IPS DF 6.9 (cell line): ENCODE measurements around the gene TSPAN10.
"Not testable (repeated sequence)": the region's sequence is repeated elsewhere in the genome, so short reads cannot be mapped to it uniquely, and the experiment has no call there.

Source experiments
- DNase-seq: peaks from one replicate; pipeline ENCODE4 v3.0.0-alpha.2; 2013; ENCODE audit warnings: low read depth, low spot score
- H3K27ac ChIP-seq: one replicate; pipeline ENCODE4 v1.5.1; 2013; ENCODE audit warnings: low read length, control low read depth
- H3K27me3 ChIP-seq: 2 replicates; pipeline ENCODE4 v1.6.1; 2013; ENCODE audit warnings: mild to moderate bottlenecking, low read length; ENCODE audit not compliant: control insufficient read depth, insufficient read depth
- H3K36me3 ChIP-seq: 2 replicates; pipeline ENCODE4 v1.6.1; 2013; ENCODE audit warnings: low read length; ENCODE audit not compliant: control insufficient read depth, insufficient read depth
- H3K4me1 ChIP-seq: 2 replicates; pipeline ENCODE4 v1.6.1; 2013; ENCODE audit warnings: low read length; ENCODE audit not compliant: control insufficient read depth, insufficient read depth
- H3K4me3 ChIP-seq: 2 replicates; pipeline ENCODE4 v1.5.1; 2013; ENCODE audit warnings: mild to moderate bottlenecking, low read length
- H3K9me3 ChIP-seq: 2 replicates; pipeline ENCODE4 v1.6.1; 2013; ENCODE audit warnings: low read length, inconsistent platforms; ENCODE audit not compliant: control insufficient read depth, insufficient read depth
- WGBS: extraction: QIAGEN DNeasy Blood & Tissue Kit; methylation state at CpG from one replicate; pipeline ENCODE4 v1.1.7; 2013; ENCODE audit warnings: mixed read lengths, missing lambda C conversion rate; ENCODE audit not compliant: insufficient read length, insufficient coverage; 5-methylcytosine and 5-hydroxymethylcytosine counted together

Gene TSPAN10

GRCh38 chr17:81608082-81608481, 28.9 kb upstream of the TSPAN10 start:
- Histone ChIP-seq H3K27ac (no peak overlapping the region), H3K27me3 (no peaks in the 10 kb centered on the region), H3K36me3 (peaks cover 32% of the 10 kb centered on the region), H3K4me1 (no peaks in the 10 kb centered on the region), H3K9me3 (no peaks in the 10 kb centered on the region), H3K4me3 (no peak overlapping the region)
- no CpG with 5 or more reads among the region's 4 CpGs for WGBS
- no peak for DNase-seq

DNA sequence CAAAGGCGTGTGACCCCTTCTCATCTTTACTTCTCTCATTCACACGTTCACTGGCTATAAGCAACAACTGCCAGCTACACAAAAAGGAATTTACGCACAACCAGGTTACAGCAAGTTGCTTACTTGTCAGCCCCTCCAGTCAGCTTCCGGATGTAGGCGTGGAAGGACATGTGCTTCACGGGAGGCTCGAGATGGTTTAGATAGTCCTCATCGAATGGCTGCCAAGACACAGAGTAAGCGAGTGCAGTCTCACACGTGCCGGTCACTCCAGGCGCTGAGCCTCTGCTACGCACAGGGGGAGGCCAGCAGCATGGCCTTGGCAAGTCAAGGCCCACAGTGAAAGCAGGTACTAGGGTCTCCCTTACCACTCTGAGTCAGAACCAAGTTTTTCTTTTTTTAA, 28.4 kb upstream of the TSPAN10 start:
- H3K27me3 ChIP-seq = no peaks in the 10 kb centered on the region
- H3K9me3 ChIP-seq = no peaks in the 10 kb centered on the region
- no CpG with 5 or more reads among the region's 13 CpGs for WGBS
- peaks cover 32% of the 10 kb centered on the region for H3K36me3 ChIP-seq
- no peaks in the 10 kb centered on the region for H3K4me1 ChIP-seq
- DNase-seq = no peak
- H3K4me3 ChIP-seq = no peak overlapping the region
- no peak overlapping the region for H3K27ac ChIP-seq

DNA sequence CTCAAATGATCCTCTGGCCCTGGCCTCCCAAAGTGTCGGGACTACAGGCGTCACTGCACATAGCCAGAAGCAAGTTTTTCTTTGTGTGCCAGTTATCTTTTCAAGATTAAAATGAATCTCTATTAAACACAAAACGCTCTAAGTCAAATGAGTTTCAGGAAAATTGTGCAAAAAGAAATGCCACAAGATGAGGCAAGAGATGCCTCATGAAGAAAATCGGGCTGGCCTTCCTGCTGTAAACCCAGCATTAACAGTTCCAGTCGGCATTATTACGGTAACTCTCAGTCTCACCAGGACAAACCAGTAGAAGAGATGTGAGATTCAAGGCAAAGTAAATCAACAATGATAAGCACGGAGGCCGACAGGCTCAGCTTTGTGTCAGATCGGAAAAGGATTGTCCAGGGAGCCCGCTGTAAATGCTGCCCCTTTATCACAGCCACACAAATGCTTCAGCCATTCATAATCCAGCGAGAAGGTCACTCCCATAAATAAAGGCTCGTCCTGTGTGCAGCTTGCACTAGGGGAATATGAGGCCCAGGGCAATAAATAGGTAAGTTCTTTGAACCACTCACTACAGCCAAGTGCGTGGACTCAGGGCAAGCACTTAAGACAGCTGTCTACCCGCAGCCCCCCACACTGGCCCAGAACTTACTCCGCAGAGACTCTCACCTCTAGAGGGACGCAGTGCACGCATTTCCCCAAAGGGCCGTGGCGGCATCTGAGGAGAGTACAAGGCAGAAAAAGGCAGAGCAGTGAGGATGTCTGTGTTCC, 27.3 kb upstream of the TSPAN10 start:
- no peak for DNase-seq
- no peaks in the 10 kb centered on the region; the same call in 1 of the 2 replicates for H3K4me1 ChIP-seq
- no peaks in the 10 kb centered on the region for H3K27me3 ChIP-seq
- H3K4me3 ChIP-seq = no peak overlapping the region
- no CpG with 5 or more reads among the region's 19 CpGs for WGBS
- peaks cover 25% of the 10 kb centered on the region for H3K36me3 ChIP-seq
- H3K27ac ChIP-seq = no peak overlapping the region
- H3K9me3 ChIP-seq = no peaks in the 10 kb centered on the region

- Histone ChIP-seq H3K27ac (no peak overlapping the region), H3K9me3 (no peaks in the 10 kb centered on the region), H3K4me3 (no peak overlapping the region), H3K36me3 (peaks cover 19% of the 10 kb centered on the region), H3K4me1 (no peaks in the 10 kb centered on the region; the same call in 1 of the 2 replicates), H3K27me3 (no peaks in the 10 kb centered on the region)
- DNase-seq = no peak
- WGBS = no CpG with 5 or more reads among the region's 16 CpGs
Measured at GRCh38 chr17:81612172-81612970, 24.6 kb upstream of the TSPAN10 start.

GRCh38 chr17:81615401-81615930, 21.5 kb upstream of the TSPAN10 start:
- WGBS = no CpG with 5 or more reads among the region's 4 CpGs
- no peaks in the 10 kb centered on the region; the same call in 1 of the 2 replicates for H3K4me1 ChIP-seq
- no peaks in the 10 kb centered on the region for H3K9me3 ChIP-seq
- no peak overlapping the region for H3K27ac ChIP-seq
- no peak overlapping the region for H3K4me3 ChIP-seq
- H3K36me3 ChIP-seq = peaks cover 12% of the 10 kb centered on the region
- no peak for DNase-seq
- no peaks in the 10 kb centered on the region for H3K27me3 ChIP-seq

DNA sequence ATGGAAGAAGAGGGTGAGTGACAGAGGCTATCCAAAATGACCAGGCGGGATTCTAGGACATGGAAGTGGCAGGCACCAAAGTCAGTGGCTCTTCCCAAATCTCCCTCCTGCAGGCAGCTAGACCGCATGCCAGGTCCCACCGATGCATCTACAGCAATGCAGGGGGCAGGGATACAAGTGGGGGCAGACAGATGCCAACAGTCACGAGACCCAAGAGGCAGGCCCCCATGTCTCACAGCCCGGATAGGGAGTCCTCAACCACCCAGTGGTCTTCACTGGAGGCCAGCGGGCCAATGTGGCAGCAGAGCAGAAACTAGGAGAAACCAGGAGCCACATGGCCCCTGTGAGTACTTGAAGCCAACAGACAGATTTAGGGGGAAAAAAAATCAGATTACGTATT, 20.1 kb upstream of the TSPAN10 start:
- peaks cover 23% of the 10 kb centered on the region for H3K36me3 ChIP-seq
- H3K27me3 ChIP-seq = no peaks in the 10 kb centered on the region
- no peak for DNase-seq
- H3K4me1 ChIP-seq = no peaks in the 10 kb centered on the region; the same call in 1 of the 2 replicates
- WGBS = no CpG with 5 or more reads among the region's 7 CpGs
- no peak overlapping the region for H3K4me3 ChIP-seq
- H3K9me3 ChIP-seq = no peaks in the 10 kb centered on the region
- no peak overlapping the region for H3K27ac ChIP-seq

DNA sequence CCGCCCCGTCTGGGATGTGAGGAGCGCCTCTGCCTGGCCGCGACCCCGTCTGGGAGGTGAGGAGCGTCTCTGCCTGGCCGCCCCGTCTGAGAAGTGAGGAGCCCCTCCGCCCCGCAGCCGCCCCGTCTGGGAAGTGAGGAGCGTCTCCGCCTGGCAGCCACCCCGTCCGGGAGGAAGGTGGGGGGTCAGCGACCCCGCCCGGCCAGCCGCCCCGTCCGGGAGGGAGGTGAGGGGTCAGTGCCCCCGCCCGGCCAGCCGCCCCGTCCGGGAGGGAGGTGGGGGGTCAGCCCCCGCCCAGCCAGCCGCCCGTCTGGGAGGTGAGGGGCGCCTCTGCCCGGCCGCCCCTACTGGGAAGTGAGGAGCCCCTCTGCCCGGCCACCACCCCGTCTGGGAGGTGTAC, 18.7 kb upstream of the TSPAN10 start:
- not testable (repeated sequence) for DNase-seq, H3K4me1 ChIP-seq, H3K9me3 ChIP-seq, H3K4me3 ChIP-seq, H3K27ac ChIP-seq, H3K27me3 ChIP-seq
- no CpG with 5 or more reads among the region's 36 CpGs for WGBS
- H3K36me3 ChIP-seq = peaks cover 22% of the 10 kb centered on the region

GRCh38 chr17:81621494-81622130, 15.4 kb upstream of the TSPAN10 start:
- WGBS = no CpG with 5 or more reads among the region's 11 CpGs
- no peak for DNase-seq
- peaks cover 31% of the 10 kb centered on the region for H3K36me3 ChIP-seq
- no peak overlapping the region for H3K27ac ChIP-seq
- H3K4me3 ChIP-seq = no peak overlapping the region
- H3K4me1 ChIP-seq = no peaks in the 10 kb centered on the region
- H3K9me3 ChIP-seq = no peaks in the 10 kb centered on the region
- no peaks in the 10 kb centered on the region for H3K27me3 ChIP-seq

GRCh38 chr17:81630274-81630673, 6.7 kb upstream of the TSPAN10 start:
- DNase-seq = no peak
- no peaks in the 10 kb centered on the region for H3K4me1 ChIP-seq
- peaks cover 15% of the 10 kb centered on the region; the same call in 1 of the 2 replicates for H3K36me3 ChIP-seq
- H3K9me3 ChIP-seq = no peaks in the 10 kb centered on the region
- H3K27ac ChIP-seq = no peak overlapping the region
- H3K4me3 ChIP-seq = no peak overlapping the region
- no CpG with 5 or more reads among the region's 8 CpGs for WGBS
- no peaks in the 10 kb centered on the region for H3K27me3 ChIP-seq

- no peak overlapping the region for H3K27ac ChIP-seq
- H3K27me3 ChIP-seq = no peaks in the 10 kb centered on the region
- H3K36me3 ChIP-seq = peaks cover 10% of the 10 kb centered on the region; the same call in 1 of the 2 replicates
- no peak overlapping the region for H3K4me3 ChIP-seq
- H3K4me1 ChIP-seq = no peaks in the 10 kb centered on the region
- no CpG with 5 or more reads among the region's 7 CpGs for WGBS
- no peaks in the 10 kb centered on the region for H3K9me3 ChIP-seq
- DNase-seq = no peak
Measured at GRCh38 chr17:81631482-81631881, 5.5 kb upstream of the TSPAN10 start.
